Astrocyte of the spinal cord (primary cell): ENCODE results near the gene MED28.

ENCODE experiments used
- DNase-seq: peaks from one replicate; pipeline ENCODE4 v3.0.0; 2011; ENCODE audit warnings: low read depth, low spot score
- H3K4me3 ChIP-seq: 2 replicates; pipeline ENCODE4 v1.5.1; 2011; ENCODE audit warnings: low read depth, mild to moderate bottlenecking, low read length, moderate library complexity
- CTCF ChIP-seq: IDR thresholded peaks from 2 replicates; pipeline ENCODE4 v1.5.1; 2012; ENCODE audit warnings: low read depth, mild to moderate bottlenecking, low read length, inconsistent platforms
- in situ Hi-C: cut with HindIII; loops from 2 replicates; pipeline ENCODE4 v1.10.0; 2017; ENCODE audit warnings: low sequenced_read_pairs

MED28 gene

DNA sequence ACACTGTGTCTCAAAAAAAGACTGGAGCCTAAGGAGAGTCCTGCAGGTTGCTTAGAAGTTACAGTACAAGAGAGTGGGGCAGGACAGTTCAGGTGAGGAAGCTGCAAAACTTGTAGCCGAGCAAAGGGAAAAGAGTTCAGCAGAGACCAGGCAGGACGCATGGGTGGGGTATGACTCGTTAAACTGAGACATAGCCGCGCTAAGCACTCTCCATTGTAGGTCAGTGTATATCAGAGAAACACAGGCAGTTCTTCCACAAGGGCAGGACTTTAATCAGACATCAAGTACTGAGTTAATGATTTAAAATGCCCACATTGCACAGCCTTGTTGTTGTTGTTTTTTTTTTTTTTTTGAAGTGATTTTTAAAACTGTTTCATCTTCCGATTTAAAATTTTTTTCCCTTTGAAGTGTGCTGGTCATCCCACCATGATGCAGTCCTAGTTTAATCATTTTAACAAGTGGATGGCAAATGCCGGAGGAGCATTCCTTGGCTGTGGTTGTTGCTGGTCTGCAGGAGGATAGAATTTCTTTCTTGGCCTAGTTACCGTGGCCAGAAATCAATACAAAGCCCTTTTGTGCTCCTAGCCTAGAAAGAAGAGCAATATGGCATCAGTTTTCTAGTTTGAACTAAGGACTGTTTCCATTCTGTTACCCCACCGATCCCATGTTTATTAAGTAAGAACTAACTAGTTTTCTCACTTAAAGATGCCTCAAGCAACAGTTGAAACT, 27.2 kb upstream of the MED28 start:
- in situ Hi-C loops: no loop called here
- DNase-seq: peak; percentile 12
- H3K4me3 ChIP-seq: no peak overlapping the region
- TF ChIP-seq CTCF: no peak

- DNase-seq: no peak
- no peak for TF ChIP-seq CTCF
- no peak overlapping the region for H3K4me3 ChIP-seq
- in situ Hi-C loops: no loop called here
These were observed 25.1 kb upstream of the MED28 start for GRCh38 chr4:17589355-17589754.

DNA sequence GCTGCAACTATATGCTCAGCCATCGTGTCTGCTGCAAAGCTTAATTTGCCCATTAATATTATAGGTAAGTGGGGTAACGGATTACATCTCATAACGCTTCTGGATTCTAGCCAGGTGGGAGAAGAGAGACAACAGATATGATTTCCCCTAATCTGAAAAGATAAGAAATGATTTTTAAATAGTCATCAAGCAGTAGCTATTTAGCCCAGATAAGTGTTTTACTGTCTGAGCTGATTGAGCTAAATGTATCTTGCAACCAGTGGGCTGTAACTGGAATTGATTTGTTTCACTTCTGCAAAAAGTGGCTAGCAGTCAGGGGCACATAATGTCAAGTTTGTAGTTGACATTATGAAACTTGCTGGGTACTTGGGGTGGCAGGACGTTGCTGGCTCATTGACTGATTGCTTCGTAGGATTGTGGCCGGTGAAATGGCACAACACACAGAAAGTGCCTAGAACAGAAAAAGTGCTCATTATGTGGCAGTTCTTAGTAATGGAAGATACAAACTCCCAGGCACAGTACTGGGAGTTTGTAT, 18.9 kb upstream of the MED28 start:
- no peak for DNase-seq
- no peak for TF ChIP-seq CTCF
- in situ Hi-C loops: no loop called here
- no peak overlapping the region for H3K4me3 ChIP-seq

- H3K4me3 ChIP-seq: no peak overlapping the region
- in situ Hi-C loops: no loop called here
- peak; percentile 37 for TF ChIP-seq CTCF
- no peak for DNase-seq
These were observed 16.9 kb upstream of the MED28 start for GRCh38 chr4:17597517-17597916.

DNA sequence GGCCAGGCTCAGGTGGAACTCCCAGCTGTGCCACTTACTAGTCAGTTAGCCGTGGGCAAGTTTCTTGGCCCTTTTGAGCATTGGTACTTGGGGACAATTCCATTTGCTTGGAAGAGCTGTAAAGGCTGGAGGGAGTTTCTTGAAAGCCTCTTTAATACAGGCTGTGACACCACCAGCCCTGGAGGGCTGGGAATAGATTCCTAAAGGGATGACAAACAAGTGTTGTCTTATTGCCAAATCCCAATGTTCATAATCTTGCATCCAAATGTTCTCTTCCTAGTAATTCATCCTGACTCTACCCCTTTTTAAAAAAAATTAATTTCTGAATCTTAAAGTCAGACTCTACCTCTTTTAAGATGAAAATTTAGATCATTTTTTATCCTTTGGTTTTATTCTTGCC, 14.6 kb upstream of the MED28 start:
- DNase-seq: no peak

DNA sequence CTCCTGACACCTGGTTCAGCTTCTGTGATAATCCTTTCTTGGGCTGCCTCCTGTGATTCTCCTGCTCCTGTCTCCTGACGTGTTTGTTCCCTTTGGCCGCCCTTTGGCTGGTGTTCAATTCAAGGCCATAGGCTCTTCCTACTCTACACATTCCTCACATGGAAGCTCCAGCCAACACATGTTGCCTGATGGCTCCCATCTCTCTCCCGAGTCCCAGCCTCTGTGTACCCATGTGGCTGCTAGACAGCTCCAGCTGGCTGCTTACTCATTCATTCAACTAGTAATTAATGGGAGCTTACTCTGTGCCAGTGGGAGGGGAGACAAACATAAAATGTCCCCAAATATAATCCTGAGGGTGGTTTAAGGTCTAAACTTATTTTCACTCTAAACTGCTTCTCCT, 9.2 kb upstream of the MED28 start:
- DNase-seq: no peak
- in situ Hi-C loops: no loop called here
- no peak overlapping the region for H3K4me3 ChIP-seq
- TF ChIP-seq CTCF: no peak

More for the DNA sequence above, 14.6 kb upstream of the MED28 start:
- in situ Hi-C loops: no loop called here
- no peak overlapping the region for H3K4me3 ChIP-seq
- TF ChIP-seq CTCF: no peak
